PC-3 (cell line): ENCODE measurements around the gene RPP38. TPM values are rescaled to one million over a fixed set of nuclear protein-coding genes. Genes with fewer than 3 reads are reported as not detected.

ENCODE experiments used
- ATAC-seq: fragments of 200-7000 bp; cut with Tn5 transposase; 2 replicates; pipeline ENCODE4 v1.9.1; 2020; ENCODE audit warnings: mild to moderate bottlenecking, moderate library complexity
- BruUV-seq: library from RNA; stranded (reverse); fragments of 400-500 nt; replicated peaks from 2 replicates; lab custom pipeline; 2021; lab: Mats Ljungman, UMichigan
- CTCF ChIA-PET: fragments of 300-600 bp; sonication (Branson Sonifier 250); formaldehyde crosslinking; loops from one replicate; lab custom pipeline; 2022; ENCODE audit warnings: antibody characterized with exemption; lab: Charles Lee
- POLR2A ChIA-PET: fragments of 300-600 bp; sonication (Branson Sonifier 250); formaldehyde crosslinking; loops from one replicate; lab custom pipeline; 2022; ENCODE audit warnings: antibody characterized with exemption; ENCODE audit not compliant: unreplicated experiment; lab: Charles Lee
- DNase-seq: peaks from one replicate; pipeline ENCODE4 v3.0.0-alpha.2; 2015
- H2AFZ ChIP-seq: fragments of 300-600 bp; sonication (generic); 2 replicates; pipeline ENCODE4 v1.6.0; 2016; ENCODE audit warnings: antibody characterized with exemption, low read length
- H3F3A ChIP-seq: fragments of 300-600 bp; sonication (generic); one replicate; pipeline ENCODE4 v1.6.0; 2017; ENCODE audit warnings: antibody characterized with exemption, low read length, control low read depth, mild to moderate bottlenecking; ENCODE audit not compliant: unreplicated experiment
- H3K27ac ChIP-seq: fragments of 300-600 bp; sonication (generic); 2 replicates; pipeline ENCODE4 v1.5.1; 2016; ENCODE audit warnings: mild to moderate bottlenecking, low read length
- H3K27me3 ChIP-seq: fragments of 300-600 bp; sonication (generic); 2 replicates; pipeline ENCODE4 v1.6.1; 2016; ENCODE audit warnings: low read length, mixed read lengths
- H3K36me3 ChIP-seq: fragments of 300-600 bp; sonication (generic); 2 replicates; pipeline ENCODE4 v1.6.1; 2016; ENCODE audit warnings: low read depth, mixed run types, low read length, mixed read lengths
- H3K4me1 ChIP-seq: fragments of 300-600 bp; sonication (generic); 2 replicates; pipeline ENCODE4 v1.5.1; 2016; ENCODE audit warnings: low read length; ENCODE audit not compliant: insufficient read depth
- H3K4me2 ChIP-seq: fragments of 300-600 bp; sonication (generic); 2 replicates; pipeline ENCODE4 v1.6.0; 2016; ENCODE audit warnings: low read length
- H3K4me3 ChIP-seq: fragments of 300-600 bp; sonication (generic); 2 replicates; pipeline ENCODE4 v1.5.1; 2016; ENCODE audit warnings: mild to moderate bottlenecking, low read length, mixed read lengths
- H3K79me2 ChIP-seq: fragments of 300-600 bp; sonication (generic); 2 replicates; pipeline ENCODE4 v1.6.1; 2017; ENCODE audit warnings: low read length, mixed read lengths
- H3K9ac ChIP-seq: fragments of 300-600 bp; sonication (generic); 2 replicates; pipeline ENCODE4 v1.6.0; 2016; ENCODE audit warnings: mild to moderate bottlenecking, low read length
- H3K9me2 ChIP-seq: fragments of 300-600 bp; sonication (generic); replicated peaks from 2 replicates; pipeline ENCODE4 v1.6.1; 2016; ENCODE audit warnings: mixed run types, low read length, mixed read lengths
- H3K9me3 ChIP-seq: fragments of 300-600 bp; sonication (generic); 2 replicates; pipeline ENCODE4 v1.6.1; 2016; ENCODE audit warnings: low read length, mixed read lengths
- H4K20me1 ChIP-seq: fragments of 300-600 bp; sonication (generic); 2 replicates; pipeline ENCODE4 v1.6.1; 2016; ENCODE audit warnings: low read length, mixed read lengths
- CTCF ChIP-seq: fragments of 300-600 bp; sonication (generic); conservative IDR thresholded peaks from 2 replicates; pipeline ENCODE4 v1.5.1; 2017; ENCODE audit warnings: antibody characterized with exemption, low read depth, mild to moderate bottlenecking, low read length
- EZH2 ChIP-seq: fragments of 300-600 bp; sonication (generic); IDR thresholded peaks from one replicate; pipeline ENCODE4 v1.6.1; 2017; ENCODE audit warnings: antibody characterized with exemption, mild to moderate bottlenecking, low read length; ENCODE audit not compliant: unreplicated experiment
- EZH2phosphoT487 ChIP-seq: fragments of 300-600 bp; sonication (generic); IDR thresholded peaks from 2 replicates; pipeline ENCODE4 v1.6.1; 2018; ENCODE audit warnings: mild to moderate bottlenecking, antibody characterized with exemption, low read length, borderline replicate concordance
- intact Hi-C: fragments of 100-400 bp; cut with micrococcal nuclease; formaldehyde crosslinking; loops from 2 replicates; pipeline ENCODE4 v1.9.0; 2023
- total RNA-seq: library from RNA; depleted of rRNA; stranded (reverse); fragments of >200 nt; gene quantifications from 2 replicates; pipeline ENCODE4 v1.2.3, GENCODE V29; 2014

The RPP38 gene
- total RNA-seq, 1 experiment from 2014 or later, result 8.5 TPM

GRCh38 chr10:15060638-15061037 lies 36.5 kb upstream of the RPP38 start:
- Histone ChIP-seq H4K20me1 (no peaks in the 10 kb centered on the region), H3K9me2 (no peaks in the 10 kb centered on the region), H3K27me3 (no peaks in the 10 kb centered on the region), H3K4me3 (no peak overlapping the region), H3K9ac (no peak overlapping the region), H3K36me3 (no peaks in the 10 kb centered on the region), H3K4me1 (no peaks in the 10 kb centered on the region), H3F3A (no peaks in the 10 kb centered on the region), H3K9me3 (no peaks in the 10 kb centered on the region), H3K4me2 (no peak overlapping the region), H2AFZ (no peak overlapping the region), H3K27ac (no peak overlapping the region), H3K79me2 (no peaks in the 10 kb centered on the region)
- DNase-seq (no peak), ATAC-seq (no peak)
- no TSS peak for BruUV-seq
- no peak for TF ChIP-seq EZH2
- TF ChIP-seq EZH2phosphoT487, result no peak
- no peak for TF ChIP-seq CTCF
- ChIA-PET CTCF (no interaction called here), POLR2A (no interaction called here)
- intact Hi-C loops, result no loop called here

DNA sequence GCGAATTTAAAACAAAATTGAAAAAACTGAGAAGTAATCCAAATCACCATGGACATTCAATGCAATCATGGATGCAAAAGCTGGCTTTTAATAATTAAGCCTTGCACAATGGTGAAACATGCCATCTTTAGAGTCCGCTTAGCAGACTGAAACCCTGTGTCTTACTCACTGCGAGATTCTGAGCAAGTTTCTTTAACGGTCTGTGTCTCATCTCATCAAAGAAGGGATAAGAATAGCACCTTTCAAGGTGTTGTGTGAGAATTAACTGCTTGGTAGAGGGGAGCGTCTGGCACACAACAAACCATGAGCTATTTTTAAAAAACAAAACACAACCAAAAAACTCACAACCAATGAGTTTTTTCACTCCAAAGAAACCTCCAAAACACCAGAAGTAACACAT lies 30.0 kb upstream of the RPP38 start:
- ChIA-PET POLR2A (no interaction called here), CTCF (no interaction called here)
- no TSS peak for BruUV-seq
- ATAC-seq, result no peak
- intact Hi-C loops, result no loop called here
- Histone ChIP-seq H3K27ac (no peak overlapping the region), H3K27me3 (no peaks in the 10 kb centered on the region), H3K4me3 (no peak overlapping the region), H3K9me2 (no peaks in the 10 kb centered on the region), H3K36me3 (no peaks in the 10 kb centered on the region), H3F3A (no peaks in the 10 kb centered on the region), H3K4me1 (no peaks in the 10 kb centered on the region), H2AFZ (no peak overlapping the region), H4K20me1 (no peaks in the 10 kb centered on the region), H3K9ac (no peak overlapping the region), H3K9me3 (no peaks in the 10 kb centered on the region), H3K79me2 (no peaks in the 10 kb centered on the region), H3K4me2 (no peak overlapping the region)
- no peak for TF ChIP-seq EZH2phosphoT487
- no peak for TF ChIP-seq EZH2
- TF ChIP-seq CTCF, result no peak
- DNase-seq, result no peak

DNA sequence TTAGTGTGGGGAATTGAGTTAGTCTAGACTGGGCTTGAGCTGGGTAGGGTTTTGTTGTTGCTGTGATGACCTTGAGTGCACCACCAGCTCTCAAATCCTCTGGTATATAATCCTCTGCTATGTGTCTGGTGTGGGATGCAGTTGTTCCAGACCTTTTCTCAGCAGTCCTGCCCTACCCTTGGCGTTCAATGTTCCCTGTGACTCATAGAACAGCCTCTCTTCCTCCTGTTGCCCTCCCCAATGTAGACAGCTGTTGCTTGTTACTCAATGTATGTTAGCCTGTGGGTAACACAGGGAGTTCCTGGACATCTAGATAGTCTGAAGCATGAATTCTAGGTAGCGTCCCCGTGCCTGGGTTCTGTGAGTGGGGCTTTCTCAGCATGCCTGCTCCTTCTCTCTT lies 28.4 kb upstream of the RPP38 start:
- no TSS peak for BruUV-seq
- CTCF ChIA-PET, result interaction anchor here (0.6 kb wide), 1 partner anchor 844 kb away, joined by 3 read pairs; no protein-coding TSS in a partner anchor
- DNase-seq (no peak), ATAC-seq (0 out of 2 replicates have a peak, but pooled peaks have one; percentile 27)
- H3K27me3 ChIP-seq, result no peaks in the 10 kb centered on the region
- no peaks in the 10 kb centered on the region for H3K4me1 ChIP-seq
- no peak overlapping the region for H2AFZ ChIP-seq
- intact Hi-C loops, result no loop called here
- no peaks in the 10 kb centered on the region for H3F3A ChIP-seq
- no peaks in the 10 kb centered on the region for H3K9me2 ChIP-seq
- H3K4me2 ChIP-seq, result no peak overlapping the region
- POLR2A ChIA-PET, result no interaction called here
- no peak overlapping the region for H3K27ac ChIP-seq
- no peak overlapping the region for H3K9ac ChIP-seq
- H4K20me1 ChIP-seq, result no peaks in the 10 kb centered on the region
- no peak for TF ChIP-seq CTCF
- no peak for TF ChIP-seq EZH2
- TF ChIP-seq EZH2phosphoT487, result no peak
- no peaks in the 10 kb centered on the region for H3K36me3 ChIP-seq
- no peaks in the 10 kb centered on the region for H3K79me2 ChIP-seq
- H3K4me3 ChIP-seq, result no peak overlapping the region
- H3K9me3 ChIP-seq, result no peaks in the 10 kb centered on the region
